ENCODE results near the gene PAXX. TPM values are rescaled to one million over a fixed set of nuclear protein-coding genes. Genes with fewer than 3 reads are reported as not detected.

The PAXX gene
- total RNA-seq, 1 donor: 16.6 TPM

DNA sequence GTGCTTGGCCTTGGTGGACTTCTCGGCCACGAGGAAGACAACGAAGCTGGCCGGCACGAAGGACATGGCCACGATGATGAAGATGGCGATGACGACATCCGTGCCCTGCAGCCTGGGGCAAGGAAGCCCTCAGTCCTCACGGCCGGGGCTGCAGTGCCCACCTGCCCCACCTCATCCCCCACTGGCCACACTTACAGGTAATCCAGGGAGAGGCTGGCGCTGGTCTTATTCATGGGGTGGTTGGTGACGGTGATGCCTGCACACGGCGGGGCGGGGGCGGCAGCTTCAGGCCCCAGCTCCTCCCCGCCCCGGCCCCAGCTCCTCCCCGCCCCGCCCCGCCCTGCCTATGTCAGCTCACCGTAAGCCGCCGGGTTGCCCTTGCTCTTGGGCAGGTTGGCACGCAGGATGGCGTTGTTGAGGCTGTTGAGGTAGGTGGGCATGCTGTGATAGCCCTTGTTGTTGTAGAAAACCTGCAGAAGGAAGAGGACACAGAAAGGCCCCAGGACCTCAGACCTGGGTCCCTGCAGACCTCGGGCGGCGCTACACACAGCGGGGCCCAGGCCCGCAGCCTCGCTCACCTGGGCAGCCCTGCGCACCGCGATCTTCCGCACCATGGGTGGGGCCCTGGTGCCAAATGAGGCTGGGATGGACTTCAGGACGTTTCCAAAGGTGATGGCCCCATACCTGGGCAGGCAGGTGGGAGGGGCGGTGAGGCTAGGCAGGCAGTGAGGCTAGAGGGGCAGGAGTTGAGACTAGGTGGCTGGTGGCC lies 19.9 kb downstream of the PAXX start:
- Histone ChIP-seq H3K79me2 (ENCODE audit: insufficient read depth, low read length) (no peaks in the 10 kb centered on the region), H3K4me2 (ENCODE audit: insufficient read depth, low read length) (no peak overlapping the region), H3K9me3 (ENCODE audit: low read depth, low read length) (no peaks in the 10 kb centered on the region), H3K4me1 (ENCODE audit: insufficient read depth, low read length) (no peaks in the 10 kb centered on the region), H3K27ac (ENCODE audit: low read depth, low read length) (no peak overlapping the region), H4K20me1 (ENCODE audit: insufficient read depth, low read length) (no peaks in the 10 kb centered on the region), H3K4me3 (ENCODE audit: insufficient read depth, low read length) (no peak overlapping the region), H3K36me3 (ENCODE audit: insufficient read depth, low read length) (no peaks in the 10 kb centered on the region), H2AFZ (ENCODE audit: low read length) (no peak overlapping the region), H3K27me3 (ENCODE audit: insufficient read depth, low read length) (no peaks in the 10 kb centered on the region)
- no peak for DNase-seq (ENCODE audit: insufficient read length, low spot score, missing footprints)
- TF ChIP-seq, protein P1, sequence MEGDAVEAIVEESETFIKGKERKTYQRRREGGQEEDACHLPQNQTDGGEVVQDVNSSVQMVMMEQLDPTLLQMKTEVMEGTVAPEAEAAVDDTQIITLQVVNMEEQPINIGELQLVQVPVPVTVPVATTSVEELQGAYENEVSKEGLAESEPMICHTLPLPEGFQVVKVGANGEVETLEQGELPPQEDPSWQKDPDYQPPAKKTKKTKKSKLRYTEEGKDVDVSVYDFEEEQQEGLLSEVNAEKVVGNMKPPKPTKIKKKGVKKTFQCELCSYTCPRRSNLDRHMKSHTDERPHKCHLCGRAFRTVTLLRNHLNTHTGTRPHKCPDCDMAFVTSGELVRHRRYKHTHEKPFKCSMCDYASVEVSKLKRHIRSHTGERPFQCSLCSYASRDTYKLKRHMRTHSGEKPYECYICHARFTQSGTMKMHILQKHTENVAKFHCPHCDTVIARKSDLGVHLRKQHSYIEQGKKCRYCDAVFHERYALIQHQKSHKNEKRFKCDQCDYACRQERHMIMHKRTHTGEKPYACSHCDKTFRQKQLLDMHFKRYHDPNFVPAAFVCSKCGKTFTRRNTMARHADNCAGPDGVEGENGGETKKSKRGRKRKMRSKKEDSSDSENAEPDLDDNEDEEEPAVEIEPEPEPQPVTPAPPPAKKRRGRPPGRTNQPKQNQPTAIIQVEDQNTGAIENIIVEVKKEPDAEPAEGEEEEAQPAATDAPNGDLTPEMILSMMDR (IDR thresholded peaks at IDR 0.05; ENCODE audit: extremely low read depth, low read depth, low read length): no peak

DNA sequence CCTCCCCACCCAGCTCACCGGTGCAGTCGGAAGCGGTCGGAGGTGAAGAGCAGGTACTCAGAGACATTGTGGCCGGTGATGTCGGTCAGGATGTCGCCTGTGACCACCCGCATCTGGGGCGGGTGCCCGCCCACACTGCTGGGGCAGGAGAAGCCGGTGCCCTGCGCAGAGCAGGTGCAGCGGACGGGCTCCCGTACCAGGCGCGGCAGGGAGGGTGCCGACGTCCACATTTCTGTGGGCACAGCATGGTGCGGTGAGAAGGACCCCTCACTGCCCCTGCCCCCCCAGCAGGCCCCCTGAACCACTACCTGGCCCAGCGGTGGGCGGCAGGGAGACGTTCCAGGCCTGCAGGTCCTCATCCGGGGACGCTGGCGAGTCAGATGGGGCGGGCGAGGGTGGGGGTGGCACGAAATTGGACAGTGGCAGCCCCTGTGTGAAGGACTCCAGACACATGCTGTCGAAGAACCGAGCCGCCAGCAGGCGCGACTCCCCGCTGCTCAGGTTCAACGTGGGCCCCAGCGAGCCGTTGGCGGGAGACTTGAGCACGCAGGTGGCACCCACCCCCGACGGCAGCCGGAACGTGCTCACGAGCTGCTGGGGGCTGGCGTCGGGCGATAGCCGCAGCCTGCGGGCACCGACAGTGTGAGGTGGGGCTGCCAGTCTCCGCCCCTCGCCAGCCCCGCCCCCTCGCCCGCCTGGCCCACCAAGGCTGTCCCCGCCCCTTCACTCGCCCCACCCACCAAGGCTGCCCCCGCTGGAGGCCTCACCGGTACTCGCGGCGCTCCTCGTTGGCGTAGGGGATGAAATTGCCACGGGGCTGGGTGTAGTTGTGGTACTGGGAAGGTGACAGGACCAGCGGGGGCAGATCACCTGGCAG lies 20.7 kb downstream of the PAXX start:
- H3K36me3 ChIP-seq (ENCODE audit: insufficient read depth, low read length): no peaks in the 10 kb centered on the region
- no peaks in the 10 kb centered on the region for H3K4me1 ChIP-seq (ENCODE audit: insufficient read depth, low read length)
- no peak overlapping the region for H3K27ac ChIP-seq (ENCODE audit: low read depth, low read length)
- TF ChIP-seq, protein P1 (IDR thresholded peaks at IDR 0.05; ENCODE audit: extremely low read depth, low read depth, low read length): no peak
- H4K20me1 ChIP-seq (ENCODE audit: insufficient read depth, low read length): no peaks in the 10 kb centered on the region
- H3K79me2 ChIP-seq (ENCODE audit: insufficient read depth, low read length): no peaks in the 10 kb centered on the region
- no peak for DNase-seq (ENCODE audit: insufficient read length, low spot score, missing footprints)
- H3K9me3 ChIP-seq (ENCODE audit: low read depth, low read length): no peaks in the 10 kb centered on the region
- no peaks in the 10 kb centered on the region for H3K27me3 ChIP-seq (ENCODE audit: insufficient read depth, low read length)
- no peak overlapping the region for H3K4me2 ChIP-seq (ENCODE audit: insufficient read depth, low read length)
- H3K4me3 ChIP-seq (ENCODE audit: insufficient read depth, low read length): no peak overlapping the region
- H2AFZ ChIP-seq (ENCODE audit: low read length): no peak overlapping the region

DNA sequence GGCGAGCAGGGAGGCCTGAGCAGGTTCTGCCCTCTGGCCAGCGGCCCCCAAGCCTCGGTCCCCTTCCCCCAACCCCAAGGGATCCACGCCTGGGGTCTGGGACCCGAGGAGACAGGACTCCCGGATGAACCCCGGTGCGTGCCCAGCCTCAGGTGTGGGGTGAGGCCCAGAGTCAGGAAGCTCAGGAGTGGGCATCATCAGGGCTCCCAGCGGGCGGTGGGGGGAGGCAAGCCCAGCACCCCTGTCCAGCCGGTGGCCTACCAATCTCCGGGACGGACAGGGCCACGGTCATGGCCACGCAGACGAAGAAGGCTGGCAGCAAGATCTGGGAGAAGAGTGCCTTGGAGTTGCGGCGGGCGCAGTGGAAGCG lies 21.3 kb downstream of the PAXX start:
- Histone ChIP-seq H3K79me2 (ENCODE audit: insufficient read depth, low read length) (no peaks in the 10 kb centered on the region), H3K27me3 (ENCODE audit: insufficient read depth, low read length) (no peaks in the 10 kb centered on the region), H3K9me3 (ENCODE audit: low read depth, low read length) (no peaks in the 10 kb centered on the region), H3K4me3 (ENCODE audit: insufficient read depth, low read length) (no peak overlapping the region), H3K27ac (ENCODE audit: low read depth, low read length) (no peak overlapping the region), H3K36me3 (ENCODE audit: insufficient read depth, low read length) (no peaks in the 10 kb centered on the region), H2AFZ (ENCODE audit: low read length) (no peak overlapping the region), H4K20me1 (ENCODE audit: insufficient read depth, low read length) (no peaks in the 10 kb centered on the region), H3K4me2 (ENCODE audit: insufficient read depth, low read length) (no peak overlapping the region), H3K4me1 (ENCODE audit: insufficient read depth, low read length) (no peaks in the 10 kb centered on the region)
- TF ChIP-seq, protein P1 (IDR thresholded peaks at IDR 0.05; ENCODE audit: extremely low read depth, low read depth, low read length): no peak
- peak; percentile 88 for DNase-seq (ENCODE audit: insufficient read length, low spot score, missing footprints)

DNA sequence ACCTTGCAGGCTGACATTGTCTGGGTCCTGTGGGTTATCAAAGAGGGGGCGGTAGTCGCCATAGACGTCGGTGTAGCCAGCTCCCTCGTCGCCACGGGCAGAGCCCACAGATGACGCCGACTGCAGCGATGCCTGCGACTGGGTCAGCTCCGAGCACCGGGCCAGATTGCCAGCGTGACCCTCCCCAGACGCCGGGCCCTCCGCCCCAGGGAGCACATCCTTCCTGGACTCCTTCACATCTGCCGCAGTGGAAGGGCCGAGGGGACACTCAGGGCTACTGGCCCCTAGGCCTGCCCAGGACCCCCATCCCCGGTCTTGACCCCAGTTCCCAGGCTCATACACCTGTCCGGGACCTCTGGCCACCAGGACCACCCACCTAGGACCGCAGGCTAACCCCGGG lies 21.9 kb downstream of the PAXX start:
- Histone ChIP-seq H3K4me3 (ENCODE audit: insufficient read depth, low read length) (no peak overlapping the region), H4K20me1 (ENCODE audit: insufficient read depth, low read length) (no peaks in the 10 kb centered on the region), H3K27ac (ENCODE audit: low read depth, low read length) (no peak overlapping the region), H2AFZ (ENCODE audit: low read length) (no peak overlapping the region), H3K79me2 (ENCODE audit: insufficient read depth, low read length) (no peaks in the 10 kb centered on the region), H3K4me2 (ENCODE audit: insufficient read depth, low read length) (no peak overlapping the region), H3K9me3 (ENCODE audit: low read depth, low read length) (no peaks in the 10 kb centered on the region), H3K27me3 (ENCODE audit: insufficient read depth, low read length) (no peaks in the 10 kb centered on the region), H3K4me1 (ENCODE audit: insufficient read depth, low read length) (no peaks in the 10 kb centered on the region), H3K36me3 (ENCODE audit: insufficient read depth, low read length) (no peaks in the 10 kb centered on the region)
- DNase-seq (ENCODE audit: insufficient read length, low spot score, missing footprints): no peak
- TF ChIP-seq, protein P1 (IDR thresholded peaks at IDR 0.05; ENCODE audit: extremely low read depth, low read depth, low read length): no peak

Data from osteoblast (primary cell).